Prostate gland (tissue), 2 donors: ENCODE results near the gene AMT.

Experiments
- POLR2A ChIP-seq: fragments of 450-650 bp; IDR thresholded peaks from one replicate; pipeline ENCODE4 v1.6.1; 2016; ENCODE audit warnings: antibody characterized with exemption, mild to moderate bottlenecking
- POLR2AphosphoS5 ChIP-seq: sonication (generic); formaldehyde crosslinking; IDR thresholded peaks from one replicate; pipeline ENCODE4 v1.6.1; 2017; ENCODE audit warnings: antibody characterized with exemption
- TF ChIP-seq, protein P1 (sequence below), 4 experiments: fragments of 200-600 bp in 2 of 4; fragments of 450-650 bp in 2 of 4; sonication (generic) in 2 of 4; IDR thresholded peaks; 1 replicate in 3 of 4; 2 replicates in 1 of 4; pipeline ENCODE4 v1.5.1; 2016 to 2019; ENCODE audit warnings: antibody characterized with exemption in 4 of 4, mild to moderate bottlenecking in 2 of 4, moderate library complexity in 2 of 4

DNA sequence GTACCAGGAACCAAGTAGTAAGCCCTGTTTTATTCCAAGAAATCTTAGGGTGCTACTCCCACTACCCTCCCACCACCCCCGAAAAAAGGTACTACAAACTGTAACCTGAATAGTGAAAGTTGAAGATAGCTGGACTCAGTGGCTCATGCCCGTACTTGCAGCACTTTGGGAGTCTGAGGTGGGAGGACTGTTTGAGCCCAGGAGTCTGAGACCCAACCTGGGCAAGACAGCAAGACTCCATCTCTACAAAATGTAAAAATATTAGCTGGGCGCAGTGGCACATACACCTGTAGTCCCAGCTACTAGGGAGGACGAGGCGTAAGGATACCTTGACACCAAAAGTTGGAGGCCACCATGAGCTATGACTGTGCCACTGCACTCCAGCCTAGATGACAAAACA is 18.4 kb downstream of the AMT start:
- TF ChIP-seq, protein P1, sequence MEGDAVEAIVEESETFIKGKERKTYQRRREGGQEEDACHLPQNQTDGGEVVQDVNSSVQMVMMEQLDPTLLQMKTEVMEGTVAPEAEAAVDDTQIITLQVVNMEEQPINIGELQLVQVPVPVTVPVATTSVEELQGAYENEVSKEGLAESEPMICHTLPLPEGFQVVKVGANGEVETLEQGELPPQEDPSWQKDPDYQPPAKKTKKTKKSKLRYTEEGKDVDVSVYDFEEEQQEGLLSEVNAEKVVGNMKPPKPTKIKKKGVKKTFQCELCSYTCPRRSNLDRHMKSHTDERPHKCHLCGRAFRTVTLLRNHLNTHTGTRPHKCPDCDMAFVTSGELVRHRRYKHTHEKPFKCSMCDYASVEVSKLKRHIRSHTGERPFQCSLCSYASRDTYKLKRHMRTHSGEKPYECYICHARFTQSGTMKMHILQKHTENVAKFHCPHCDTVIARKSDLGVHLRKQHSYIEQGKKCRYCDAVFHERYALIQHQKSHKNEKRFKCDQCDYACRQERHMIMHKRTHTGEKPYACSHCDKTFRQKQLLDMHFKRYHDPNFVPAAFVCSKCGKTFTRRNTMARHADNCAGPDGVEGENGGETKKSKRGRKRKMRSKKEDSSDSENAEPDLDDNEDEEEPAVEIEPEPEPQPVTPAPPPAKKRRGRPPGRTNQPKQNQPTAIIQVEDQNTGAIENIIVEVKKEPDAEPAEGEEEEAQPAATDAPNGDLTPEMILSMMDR (IDR thresholded peaks at IDR 0.05) = no peak
- TF ChIP-seq POLR2A (no peak), POLR2AphosphoS5 (no peak)
